SIG-M5 treated with dmso at 0.1 percent for 504 hours (cell line): ENCODE measurements around the gene WDR4.
"Not testable (repeated sequence)": the region's sequence is repeated elsewhere in the genome, so short reads cannot be mapped to it uniquely, and the experiment has no call there.

Experiments
- DNase-seq: peaks from one replicate; lab custom pipeline; 2025; ENCODE audit not compliant: unreplicated experiment; lab: John Stamatoyannopoulos, UW

WDR4 gene, protein sequence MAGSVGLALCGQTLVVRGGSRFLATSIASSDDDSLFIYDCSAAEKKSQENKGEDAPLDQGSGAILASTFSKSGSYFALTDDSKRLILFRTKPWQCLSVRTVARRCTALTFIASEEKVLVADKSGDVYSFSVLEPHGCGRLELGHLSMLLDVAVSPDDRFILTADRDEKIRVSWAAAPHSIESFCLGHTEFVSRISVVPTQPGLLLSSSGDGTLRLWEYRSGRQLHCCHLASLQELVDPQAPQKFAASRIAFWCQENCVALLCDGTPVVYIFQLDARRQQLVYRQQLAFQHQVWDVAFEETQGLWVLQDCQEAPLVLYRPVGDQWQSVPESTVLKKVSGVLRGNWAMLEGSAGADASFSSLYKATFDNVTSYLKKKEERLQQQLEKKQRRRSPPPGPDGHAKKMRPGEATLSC

DNA sequence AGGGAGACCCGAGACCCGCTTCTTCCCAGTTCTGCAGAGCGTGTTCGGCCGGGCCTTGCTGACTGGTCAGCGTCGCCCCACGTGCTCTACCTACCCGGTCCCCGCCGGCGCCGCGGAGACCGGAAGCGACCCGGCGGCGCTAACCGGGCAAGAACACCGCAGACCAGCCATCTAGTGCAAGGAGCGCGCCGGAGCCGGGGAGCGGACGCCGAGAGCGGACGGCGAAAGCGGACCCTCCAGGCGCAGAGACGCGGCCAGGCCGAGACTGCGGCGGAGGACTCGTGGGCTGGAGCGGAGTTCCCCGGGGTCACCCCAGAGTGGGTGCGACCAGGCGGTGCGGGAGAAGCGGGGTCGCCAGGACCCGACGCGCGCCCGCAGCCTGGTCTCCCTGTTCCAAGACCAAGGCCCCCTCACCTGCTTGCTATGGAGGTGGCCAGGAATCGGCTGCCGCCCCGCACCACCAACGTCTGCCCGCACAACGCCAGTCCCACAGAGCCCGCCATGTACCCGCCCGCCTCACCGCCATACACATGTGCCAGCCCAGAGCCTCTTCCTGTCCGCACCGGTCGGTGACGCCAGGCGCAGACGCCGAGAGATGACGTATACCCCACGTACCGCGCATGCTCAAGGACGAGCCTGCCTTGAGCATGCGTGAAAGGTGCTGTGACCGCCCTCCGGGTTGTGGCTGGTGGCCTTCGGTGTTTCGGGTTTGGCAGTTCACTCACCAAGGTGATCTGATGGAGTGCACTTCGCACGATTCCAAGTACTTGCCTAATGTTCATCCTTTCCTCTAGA lies at the start of gene WDR4:
Gene WDR4 (minus strand): TSS at position 547 of the 795 bp plus-strand sequence. CDS start 44 bp downstream, at position 503.
- DNase-seq, result peak; percentile 96

DNA sequence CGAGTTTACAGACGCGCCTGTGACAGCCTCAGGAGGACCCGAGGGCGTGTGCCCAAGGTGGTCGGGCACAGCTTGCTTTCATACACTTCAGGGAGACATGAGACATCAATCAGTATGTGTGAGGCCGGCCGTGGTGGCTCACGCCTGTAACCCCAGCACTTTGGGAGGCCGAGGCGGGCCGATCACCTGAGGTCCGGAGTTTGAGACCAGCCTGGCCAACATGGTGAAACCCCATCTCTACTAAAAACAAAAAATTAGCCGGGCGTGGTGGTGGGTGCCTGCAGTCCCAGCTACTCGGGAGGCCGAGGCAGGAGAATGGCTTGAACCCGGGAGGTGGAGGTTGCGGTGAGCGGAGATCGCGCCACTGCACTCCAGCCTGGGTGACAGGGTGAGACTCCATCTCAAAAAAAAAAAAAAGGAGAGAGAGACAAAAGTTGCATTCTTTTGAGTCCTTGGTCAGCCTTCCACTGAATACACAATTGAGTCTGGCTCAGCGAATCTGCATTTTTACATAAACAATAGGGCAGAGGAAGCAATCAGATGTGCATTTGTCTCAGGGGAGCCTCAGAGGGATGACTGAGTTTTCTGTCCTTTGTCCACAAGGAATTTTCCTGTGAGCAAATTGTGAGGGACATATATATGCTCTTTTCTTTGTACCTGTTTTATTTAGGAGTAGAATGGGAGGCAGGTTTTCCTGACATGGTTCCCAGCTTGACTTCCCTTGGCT lies 48.3 kb upstream of the WDR4 start:
- DNase-seq, result not testable (repeated sequence)

DNA sequence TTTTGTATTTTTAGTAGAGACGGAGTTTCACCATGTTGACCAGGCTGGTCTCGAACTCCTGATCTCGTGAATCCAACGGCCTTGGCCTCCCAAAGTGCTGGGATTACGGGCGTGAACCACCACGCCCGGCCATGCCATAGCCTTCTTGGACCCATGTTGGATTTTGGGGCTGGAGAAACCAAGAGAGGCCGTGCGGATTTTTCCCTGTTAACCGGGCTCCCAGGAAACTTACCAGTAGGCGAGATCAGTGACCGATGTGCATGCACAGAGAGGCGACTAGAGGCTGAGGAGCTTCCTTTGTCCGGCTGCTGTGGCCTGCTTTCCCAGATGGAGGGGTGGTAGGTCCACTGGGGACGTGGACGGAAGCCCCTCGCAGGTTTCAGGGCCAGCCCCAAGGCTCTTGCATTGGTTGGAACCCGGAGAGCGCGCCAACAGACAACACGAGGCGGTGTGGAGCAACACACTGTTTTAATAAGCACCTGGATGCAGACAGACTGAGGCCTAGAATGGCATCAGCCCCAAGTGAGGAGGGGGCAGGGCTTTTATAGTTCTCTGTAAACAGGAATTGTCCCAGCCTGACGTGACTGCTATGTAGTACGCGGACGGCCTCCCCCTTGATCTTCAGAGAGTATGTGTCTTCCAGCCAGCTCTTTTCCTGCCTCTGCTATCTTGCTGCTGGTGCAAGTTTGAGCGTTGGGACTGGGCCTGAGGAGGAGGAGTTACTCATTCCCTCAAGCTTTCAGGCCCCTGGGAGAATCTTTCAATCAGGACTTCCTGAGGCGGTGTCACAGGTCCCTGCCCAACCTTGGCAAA lies 46.0 kb upstream of the WDR4 start, which contains the start of gene ERVH48-1:
Gene ERVH48-1 (minus strand): TSS at position 517 of the 813 bp plus-strand sequence. CDS start 6,624 bp downstream, outside the sequence.
- DNase-seq, result no peak

- no peak for DNase-seq
Measured at GRCh38 chr21:42924433-42924751, 45.1 kb upstream of the WDR4 start.

- peak; percentile 99 for DNase-seq
Measured at GRCh38 chr21:42923553-42924432, 44.5 kb upstream of the WDR4 start.

GRCh38 chr21:42922918-42923317 lies 43.6 kb upstream of the WDR4 start:
- no peak for DNase-seq

DNA sequence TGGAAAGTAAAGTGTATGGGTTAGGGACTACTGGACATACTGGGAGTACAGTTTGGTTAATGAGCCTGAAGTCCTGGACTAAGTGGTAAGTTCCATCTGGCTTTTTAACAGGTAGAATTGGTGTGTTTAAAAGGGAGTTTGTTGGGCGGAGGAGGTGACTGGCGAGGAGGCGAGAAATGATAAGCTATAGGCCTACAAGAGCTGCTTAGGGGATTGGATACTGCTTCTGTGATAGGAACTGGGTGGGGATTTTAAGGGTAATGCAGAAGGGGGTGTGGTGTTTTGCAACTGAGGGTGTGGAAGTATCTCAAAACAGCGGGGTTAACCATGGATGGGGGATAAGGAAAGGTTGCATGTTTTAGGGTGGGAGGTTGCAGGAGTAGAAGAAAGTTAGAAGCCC lies 42.6 kb upstream of the WDR4 start:
- DNase-seq, result no peak

- no peak for DNase-seq
Measured at GRCh38 chr21:42918291-42918690, 39.0 kb upstream of the WDR4 start.

GRCh38 chr21:42913476-42913875 lies 34.1 kb upstream of the WDR4 start:
- no peak for DNase-seq

- not testable (repeated sequence) for DNase-seq
Measured at GRCh38 chr21:42911920-42912319, 32.6 kb upstream of the WDR4 start.

DNA sequence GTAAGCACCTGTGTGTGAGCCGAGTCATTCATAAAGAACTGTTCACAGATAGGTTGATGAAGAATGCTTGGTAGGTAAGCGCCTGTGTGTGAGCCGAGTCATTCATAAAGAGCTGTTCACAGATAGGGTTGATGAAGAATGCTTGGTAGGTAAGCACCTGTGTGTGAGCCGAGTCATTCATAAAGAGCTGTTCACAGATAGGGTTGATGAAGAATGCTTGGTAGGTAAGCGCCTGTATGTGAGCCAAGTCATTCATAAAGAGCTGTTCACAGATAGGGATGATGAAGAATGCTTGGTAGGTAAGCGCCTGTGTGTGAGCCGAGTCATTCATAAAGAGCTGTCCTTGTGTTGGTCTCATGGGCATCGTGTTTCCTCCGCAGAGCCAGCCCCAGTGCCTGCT lies 29.1 kb upstream of the WDR4 start:
- not testable (repeated sequence) for DNase-seq

- no peak for DNase-seq
Measured at GRCh38 chr21:42906233-42906632, 26.9 kb upstream of the WDR4 start.

GRCh38 chr21:42905195-42905594 lies 25.9 kb upstream of the WDR4 start:
- no peak for DNase-seq

GRCh38 chr21:42903817-42904216 lies 24.5 kb upstream of the WDR4 start:
- DNase-seq, result no peak

GRCh38 chr21:42900446-42900845 lies 21.1 kb upstream of the WDR4 start:
- DNase-seq, result no peak

DNA sequence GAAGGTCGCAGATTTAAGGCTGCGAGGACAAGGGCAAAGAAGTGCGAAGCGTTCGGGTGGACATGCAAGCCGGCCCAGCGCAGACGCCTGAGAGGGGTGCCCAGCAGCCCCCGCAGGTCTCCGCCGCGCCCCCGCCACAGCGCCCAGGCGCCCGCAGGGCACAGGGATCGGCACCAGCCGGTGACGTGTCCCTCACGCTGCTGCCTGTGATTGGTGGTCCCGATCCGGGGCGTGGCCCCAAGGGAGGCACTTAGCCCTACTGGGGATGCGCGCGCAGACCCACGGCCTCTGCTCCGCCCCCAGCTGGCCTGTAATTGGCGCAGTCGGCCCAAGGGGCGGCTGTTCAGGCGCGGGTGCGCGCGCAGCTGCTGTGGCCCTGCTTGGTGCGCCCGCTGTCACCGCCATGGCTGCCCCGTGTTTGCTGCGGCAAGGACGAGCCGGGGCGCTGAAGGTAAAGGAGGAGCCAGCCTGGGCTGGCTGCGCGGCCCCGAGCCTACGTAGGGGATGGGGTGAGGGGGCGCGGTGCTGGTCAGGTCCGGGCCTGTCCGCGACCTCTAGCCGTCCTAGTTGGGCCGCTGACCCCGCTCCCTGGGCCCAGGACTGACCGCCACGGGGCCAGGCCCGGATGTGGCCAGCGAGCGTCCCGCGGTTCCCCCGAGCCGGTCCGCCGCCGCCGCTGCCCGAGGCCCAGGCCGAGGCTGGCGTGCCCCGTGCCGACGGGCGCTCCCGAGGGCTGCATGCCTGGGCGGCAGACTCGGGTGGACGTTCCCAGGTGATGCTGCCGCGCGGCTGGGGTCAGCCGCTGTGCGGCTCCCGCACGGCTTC lies 13.8 kb upstream of the WDR4 start, which contains the start of gene NDUFV3:
Gene NDUFV3 (plus strand): TSS at position 379 of the 825 bp plus-strand sequence. CDS start 25 bp downstream, at position 404.
- DNase-seq, result peak; percentile 98

GRCh38 chr21:42892582-42892930 lies 13.2 kb upstream of the WDR4 start:
- DNase-seq, result no peak

- no peak for DNase-seq
Measured at GRCh38 chr21:42887326-42887725, 8.0 kb upstream of the WDR4 start.

DNA sequence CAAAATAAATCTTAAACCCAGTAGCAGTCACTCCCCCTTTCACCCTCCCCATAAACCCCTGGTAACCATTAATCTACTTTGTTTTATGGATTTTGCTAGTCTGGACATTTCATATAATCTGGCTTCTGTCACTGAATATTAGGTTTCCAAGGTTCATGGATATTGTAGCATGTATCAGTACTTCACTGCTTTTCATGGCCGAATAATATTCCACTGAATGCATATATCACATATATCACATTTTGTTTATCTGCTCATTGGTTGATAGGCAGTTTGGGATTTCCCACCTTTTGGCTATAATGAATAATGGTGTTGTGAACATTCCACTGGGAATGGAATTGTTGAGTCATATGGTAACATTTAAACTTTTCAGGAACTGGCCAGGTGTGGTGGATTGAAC lies 4.6 kb upstream of the WDR4 start:
- DNase-seq, result no peak
